HG03469 (cell line): ENCODE measurements around the gene ATOSB.

ENCODE experiments used
- ATAC-seq: cut with Tn5 transposase; IDR thresholded peaks from one replicate; pipeline ENCODE4 v1.9.1; 2021; ENCODE audit warnings: mild to moderate bottlenecking, moderate library complexity, moderate number of reproducible peaks; ENCODE audit not compliant: unreplicated experiment

ATOSB gene

DNA sequence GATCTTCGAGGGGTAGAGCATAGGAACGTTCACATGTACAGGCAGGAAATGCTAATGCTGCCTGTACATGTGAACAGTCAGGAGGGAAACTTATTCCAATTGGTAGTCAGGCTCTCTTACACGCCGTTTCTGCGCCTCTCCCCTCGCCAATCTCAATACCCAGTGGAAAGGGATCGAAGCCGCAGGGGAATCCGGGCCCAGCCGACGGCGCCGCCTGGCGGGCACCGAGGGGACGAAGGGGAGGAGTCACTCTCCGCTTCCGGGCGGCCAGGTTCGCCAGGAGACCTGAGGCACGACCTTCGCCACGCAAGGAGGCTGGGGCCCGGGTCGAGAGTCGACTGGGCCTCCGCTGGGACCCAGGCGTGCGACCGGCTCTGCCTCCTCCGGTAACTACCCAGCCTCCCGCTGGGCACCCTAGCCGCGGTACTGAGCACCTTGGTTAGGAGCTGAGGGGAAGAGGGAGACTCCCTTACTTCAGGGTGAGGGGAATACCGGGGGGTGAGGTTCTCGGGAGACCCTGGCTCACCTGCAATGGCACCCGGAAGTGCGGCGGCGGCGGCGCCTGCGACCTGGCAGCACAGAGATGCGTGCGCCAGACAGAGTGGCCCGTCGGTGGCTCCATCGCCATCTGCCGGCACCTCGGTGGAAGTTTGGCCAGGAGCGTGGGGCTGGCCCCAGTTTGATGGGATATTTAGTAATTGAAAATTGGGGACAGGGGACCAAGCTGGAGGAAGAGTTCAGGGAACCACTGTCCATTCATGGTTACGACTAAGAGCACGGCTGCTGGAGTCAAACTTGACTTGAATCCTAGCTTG lies 19.4 kb downstream of the ATOSB start, which contains the start of gene PIGO:
Gene PIGO, minus strand, starts transcription at position 557 of the 815 bp plus-strand sequence. CDS start 1,026 bp downstream, outside the sequence.
- peak; percentile 78 for ATAC-seq

DNA sequence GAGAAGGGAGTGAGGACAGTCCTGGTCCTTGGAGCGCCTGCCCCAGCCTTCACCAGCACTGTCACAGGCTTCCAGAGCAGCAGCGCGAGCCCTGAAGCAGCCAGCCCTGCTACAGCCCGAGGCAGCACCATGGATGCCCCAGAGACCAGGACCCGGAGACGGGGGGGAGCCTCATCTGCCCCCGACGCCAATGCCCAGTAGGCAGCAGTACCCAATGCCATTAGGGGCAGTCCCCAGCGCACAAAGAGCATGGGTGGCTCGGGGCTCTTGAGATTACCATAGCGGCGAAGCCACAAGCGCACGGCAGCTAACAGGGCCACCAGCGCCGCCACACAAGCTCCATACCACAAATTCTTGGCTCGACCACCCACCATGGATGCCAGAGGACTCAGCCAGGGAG lies 24.1 kb downstream of the ATOSB start:
- no peak for ATAC-seq

DNA sequence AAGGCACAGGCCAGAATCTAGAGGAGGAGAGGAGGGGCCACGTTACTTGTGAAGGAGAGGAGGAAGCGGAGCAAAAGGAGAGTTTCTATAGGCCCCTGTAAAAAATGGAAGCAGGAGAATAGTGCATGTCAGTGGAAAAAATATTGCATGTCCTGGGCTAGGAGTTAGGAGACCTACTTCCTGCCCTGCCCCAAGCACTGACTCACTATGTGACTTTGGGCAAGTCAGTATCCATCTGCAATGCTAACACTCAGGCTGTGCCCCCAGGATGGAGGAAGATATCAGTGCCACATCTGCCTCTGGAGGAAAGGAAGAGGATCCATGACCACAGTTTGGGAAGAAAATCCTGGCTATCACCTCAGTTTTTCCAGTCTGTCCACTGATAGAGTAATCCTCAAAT lies 26.2 kb downstream of the ATOSB start:
- ATAC-seq: no peak

DNA sequence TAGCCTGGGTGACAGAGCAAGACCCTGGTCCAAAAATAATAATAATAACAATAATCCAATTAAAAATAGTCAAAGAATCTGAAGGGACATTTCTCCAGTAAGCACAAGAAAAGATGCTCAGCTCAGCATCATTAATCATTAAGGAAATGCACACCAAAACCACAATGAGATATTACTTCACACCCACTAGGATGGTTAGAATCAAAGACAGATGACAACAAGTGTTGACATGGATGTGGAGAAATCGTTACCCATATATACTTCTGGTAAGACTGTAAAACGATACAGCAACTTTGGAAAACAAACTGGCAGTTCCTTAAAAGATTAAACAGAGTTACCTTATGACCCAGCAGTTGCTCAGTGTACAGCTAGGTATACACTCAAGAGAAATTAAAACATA lies 30.6 kb downstream of the ATOSB start:
- ATAC-seq: no peak

DNA sequence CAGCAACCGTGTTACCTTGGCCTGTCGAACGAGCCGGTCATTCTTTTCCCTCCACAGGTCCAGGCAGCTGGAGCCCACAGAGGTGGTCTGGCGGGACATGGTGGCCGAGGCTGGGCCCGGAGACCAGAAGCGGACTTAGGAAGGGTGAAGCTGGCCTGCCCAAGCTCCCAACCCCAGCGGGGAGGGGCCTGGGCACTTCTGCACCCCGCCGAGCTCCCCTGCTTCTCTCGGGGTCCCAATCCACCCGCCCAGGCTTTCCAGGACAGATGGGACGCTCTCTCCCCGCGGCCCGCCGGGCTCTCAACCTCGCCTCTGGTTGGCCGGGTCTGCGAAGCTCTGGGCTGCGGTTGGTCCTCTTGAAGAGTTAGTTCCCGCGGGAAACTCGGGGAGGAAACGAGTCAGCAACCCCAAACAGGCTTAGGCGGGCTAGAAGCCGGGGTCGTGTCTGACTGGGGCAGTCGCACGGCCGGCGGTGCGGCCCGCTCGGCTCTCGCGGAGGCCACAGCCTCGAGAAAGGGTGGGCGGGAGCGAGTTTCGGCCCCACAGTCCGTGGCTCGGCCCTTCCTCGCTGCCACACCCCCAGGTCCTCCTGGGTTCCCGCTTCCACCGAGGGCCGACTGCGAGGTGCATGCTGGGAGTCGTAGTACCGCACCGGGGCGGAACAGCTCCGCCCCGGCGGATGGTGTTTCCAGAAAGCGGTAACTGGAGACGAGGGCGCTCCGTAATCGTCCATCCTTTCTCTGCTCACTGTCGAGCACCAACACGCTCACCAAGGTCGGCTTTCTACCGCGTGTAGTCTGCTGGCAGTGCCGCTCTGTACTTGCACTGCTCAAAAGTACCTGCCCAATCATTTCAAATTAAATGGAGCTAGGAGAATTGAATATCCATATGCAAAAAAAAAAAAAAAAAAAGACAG lies 36.0 kb downstream of the ATOSB start, which contains the start of gene FANCG:
Gene FANCG, minus strand, starts transcription at position 517 of the 916 bp plus-strand sequence. Its CDS starts 418 bp downstream, at position 99.
- ATAC-seq: peak; percentile 81

DNA sequence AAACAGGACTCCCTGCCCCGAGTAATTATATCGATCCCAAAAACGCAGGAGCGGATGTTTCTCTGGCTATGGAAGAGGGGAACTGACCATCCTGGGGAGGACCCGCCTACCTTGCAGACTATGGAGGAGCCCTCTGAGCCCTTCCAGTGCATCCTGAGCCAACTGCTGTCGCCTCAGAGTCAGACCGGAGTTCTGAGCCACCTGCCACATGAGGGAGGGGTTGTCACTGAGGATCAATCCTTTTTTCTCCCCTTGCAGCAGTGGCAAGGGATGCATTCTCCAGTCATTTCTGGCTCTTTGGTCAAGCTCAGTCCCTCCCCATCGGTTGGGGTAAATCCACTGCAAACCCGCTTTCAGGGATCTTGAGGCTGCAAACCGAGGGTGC lies 36.6 kb downstream of the ATOSB start:
- no peak for ATAC-seq

DNA sequence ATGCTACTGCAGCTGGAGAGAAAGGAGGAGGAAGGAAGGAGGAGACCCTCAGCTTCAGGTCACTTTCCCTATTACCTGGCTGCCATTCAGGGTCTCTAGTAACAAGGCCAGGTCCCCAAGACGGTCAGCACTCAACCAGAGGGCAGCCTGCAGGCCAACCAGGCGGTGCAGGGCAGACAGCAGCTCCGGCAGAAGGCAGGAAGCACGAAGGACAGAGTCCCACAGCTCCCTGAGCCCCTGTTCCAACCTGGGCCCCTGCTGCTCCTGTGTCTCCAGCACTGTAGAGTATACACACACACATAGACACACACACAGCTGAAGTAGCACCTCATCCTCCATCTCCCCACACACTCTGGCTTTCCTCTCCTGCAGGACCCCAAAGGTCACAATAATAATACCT lies 37.6 kb downstream of the ATOSB start:
- no peak for ATAC-seq

DNA sequence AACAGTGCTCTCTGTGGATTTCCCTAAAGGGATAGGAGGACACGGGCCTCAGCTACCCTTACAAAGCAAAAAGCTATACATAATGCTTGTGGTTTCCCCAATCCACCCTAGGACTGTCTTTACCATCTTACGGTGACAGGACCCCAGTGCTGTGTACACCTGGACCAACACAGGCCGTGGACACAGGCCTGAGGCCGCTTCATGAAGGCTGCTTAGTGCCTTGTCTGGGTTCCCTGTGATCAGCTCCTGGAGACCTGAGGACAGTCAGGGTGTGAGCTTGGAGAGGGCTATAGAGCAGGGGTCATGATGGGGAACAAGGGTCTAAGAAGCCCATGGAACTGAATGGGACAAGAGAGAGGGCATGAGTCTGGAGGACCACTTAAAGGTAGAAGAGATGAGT lies 38.8 kb downstream of the ATOSB start:
- ATAC-seq: no peak

DNA sequence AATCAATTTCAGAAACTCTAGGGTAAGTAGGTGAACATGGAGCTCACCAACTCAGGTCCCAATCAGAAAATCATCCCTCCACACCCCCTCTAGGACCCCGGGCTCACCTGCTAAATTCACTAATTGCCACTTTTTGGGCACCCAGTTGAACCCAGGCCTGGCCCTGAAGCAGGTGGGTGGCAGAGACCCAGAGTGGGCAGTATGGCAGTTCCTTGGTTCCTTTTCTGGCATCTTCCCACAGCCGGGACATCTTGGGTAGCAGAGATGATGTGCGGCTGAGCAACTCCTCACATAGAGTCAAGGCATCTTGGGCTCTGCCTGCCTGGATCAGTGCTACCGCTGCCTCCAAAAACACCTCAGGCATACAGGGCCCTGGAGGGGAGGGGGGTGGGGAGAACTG lies 40.3 kb downstream of the ATOSB start:
- no peak for ATAC-seq

DNA sequence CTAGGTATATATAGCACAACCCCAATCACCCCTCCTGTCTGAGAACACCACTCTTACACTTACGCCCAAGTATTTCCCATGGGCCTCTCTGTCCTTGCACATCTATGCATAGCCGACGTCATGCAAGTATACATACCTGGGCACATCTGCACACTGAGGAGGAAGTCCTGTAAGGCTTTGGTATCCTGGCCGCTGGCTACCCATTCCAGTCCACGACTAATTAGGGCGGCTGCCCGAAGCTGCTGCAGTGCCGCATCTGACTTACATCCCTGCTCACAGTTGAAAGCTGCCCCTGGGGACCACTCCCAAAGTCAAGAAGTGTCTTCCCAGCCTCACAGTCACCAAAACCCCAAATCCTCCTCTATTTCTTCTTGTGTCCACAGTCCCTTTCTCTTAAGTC lies 40.9 kb downstream of the ATOSB start:
- no peak for ATAC-seq

DNA sequence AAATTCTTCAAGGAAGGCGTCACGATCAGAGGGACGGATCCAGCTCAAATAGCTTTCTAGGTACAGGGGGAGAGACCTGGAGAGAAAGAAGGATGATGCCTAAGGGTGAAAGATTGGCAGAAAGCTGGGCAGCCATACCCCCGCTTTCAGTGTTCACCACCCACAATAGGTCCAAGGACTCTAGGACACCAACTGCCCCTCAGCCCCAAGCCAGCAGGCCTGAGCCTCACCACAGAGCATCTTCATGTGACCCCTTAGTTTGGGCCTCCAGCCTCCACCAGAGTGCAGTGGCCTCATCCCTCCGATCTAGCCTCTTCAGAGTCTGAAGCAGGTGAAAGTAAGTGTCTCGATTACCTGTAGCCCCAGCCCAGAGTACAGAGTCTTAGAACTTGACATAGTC lies 41.5 kb downstream of the ATOSB start:
- no peak for ATAC-seq

DNA sequence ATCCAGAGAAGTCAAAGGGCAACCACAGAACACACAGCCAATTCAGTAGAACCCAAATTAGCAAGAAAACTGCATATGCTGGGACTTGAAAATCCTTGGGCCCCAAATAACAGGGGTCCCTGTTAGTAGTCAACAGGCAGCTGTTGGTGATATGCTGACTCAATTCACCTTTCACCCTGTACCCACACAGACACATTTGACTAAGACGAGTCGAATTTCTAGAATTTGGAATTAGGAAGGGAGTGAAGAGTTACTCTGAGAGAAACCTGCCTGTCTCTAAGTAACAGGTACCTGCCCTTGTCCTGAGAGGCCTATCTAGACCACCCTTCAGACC lies 42.4 kb downstream of the ATOSB start:
- no peak for ATAC-seq

DNA sequence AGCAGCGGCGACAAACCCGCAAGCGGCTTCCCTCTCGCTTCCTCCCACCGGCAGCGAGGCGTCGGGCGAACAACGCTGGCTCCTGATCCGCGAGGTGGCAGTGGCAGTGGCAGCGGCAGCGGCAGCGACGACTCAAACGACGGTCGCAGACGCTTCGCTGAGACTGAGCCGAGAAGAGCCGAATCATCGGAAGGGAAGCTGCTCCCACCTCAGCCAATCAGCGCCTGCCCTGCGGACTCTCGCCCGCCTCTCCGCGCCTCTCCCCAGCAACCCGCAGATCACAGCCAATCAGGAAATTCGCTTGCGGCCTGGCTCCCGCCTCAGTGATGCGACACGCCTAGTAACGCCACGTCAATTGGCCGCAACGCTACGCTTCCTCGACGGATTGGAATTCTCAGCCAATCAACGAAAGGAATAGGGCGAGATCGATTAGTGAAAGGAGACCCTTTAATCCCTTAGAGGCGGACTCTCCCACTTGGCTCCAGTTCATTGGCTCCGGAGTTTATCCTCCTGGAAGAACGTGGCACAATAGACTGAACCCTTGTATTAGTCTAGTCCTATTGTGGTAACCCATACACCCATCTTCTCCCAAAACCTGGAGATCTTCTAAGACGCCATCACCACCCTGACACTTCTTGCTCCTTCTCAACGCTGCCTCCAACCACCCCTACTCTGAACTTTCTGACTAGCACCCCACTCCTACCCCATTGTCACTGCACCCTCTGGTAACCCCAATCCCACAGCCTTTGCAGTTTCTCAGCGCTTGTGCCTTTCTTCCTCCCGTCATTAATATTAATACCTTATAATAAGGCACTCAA lies 43.0 kb downstream of the ATOSB start, which contains the start of gene VCP:
Gene VCP, minus strand, starts transcription at position 165 of the 818 bp plus-strand sequence. CDS start 272 bp downstream, outside the sequence.
- ATAC-seq: peak; percentile 72

DNA sequence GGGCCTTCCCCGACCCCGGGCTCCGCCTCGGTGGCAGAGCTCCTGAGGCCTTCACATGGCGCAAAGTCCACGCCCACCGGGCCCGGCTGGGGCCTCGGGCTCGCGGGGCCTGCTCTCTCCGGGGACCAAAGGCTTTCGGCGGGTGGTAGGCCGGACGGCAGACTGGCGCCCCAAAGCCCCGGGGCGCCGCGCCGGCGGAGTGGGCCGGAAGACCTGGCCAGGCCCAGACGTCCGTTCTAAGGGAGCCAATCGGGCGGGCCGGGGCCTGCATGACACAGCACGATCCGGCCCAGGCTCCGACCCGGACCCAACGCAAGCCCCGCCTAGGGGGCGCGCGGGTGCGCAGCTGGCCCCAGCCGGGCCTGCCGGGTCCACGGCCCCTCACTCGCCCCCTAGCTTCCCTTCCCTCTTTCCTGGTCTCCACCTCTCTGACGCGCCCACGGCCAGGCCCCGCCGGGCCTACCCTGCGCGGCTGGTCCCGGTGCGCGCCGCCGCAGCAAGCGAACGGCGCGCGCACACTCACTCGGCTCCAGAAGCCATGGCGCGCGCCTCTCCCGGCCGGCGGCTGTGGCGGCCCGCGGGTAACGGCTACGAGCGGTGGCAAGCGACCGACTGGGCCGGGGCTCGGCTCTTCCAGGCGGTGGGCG lies 43.7 kb downstream of the ATOSB start:
- peak; percentile 34 for ATAC-seq

DNA sequence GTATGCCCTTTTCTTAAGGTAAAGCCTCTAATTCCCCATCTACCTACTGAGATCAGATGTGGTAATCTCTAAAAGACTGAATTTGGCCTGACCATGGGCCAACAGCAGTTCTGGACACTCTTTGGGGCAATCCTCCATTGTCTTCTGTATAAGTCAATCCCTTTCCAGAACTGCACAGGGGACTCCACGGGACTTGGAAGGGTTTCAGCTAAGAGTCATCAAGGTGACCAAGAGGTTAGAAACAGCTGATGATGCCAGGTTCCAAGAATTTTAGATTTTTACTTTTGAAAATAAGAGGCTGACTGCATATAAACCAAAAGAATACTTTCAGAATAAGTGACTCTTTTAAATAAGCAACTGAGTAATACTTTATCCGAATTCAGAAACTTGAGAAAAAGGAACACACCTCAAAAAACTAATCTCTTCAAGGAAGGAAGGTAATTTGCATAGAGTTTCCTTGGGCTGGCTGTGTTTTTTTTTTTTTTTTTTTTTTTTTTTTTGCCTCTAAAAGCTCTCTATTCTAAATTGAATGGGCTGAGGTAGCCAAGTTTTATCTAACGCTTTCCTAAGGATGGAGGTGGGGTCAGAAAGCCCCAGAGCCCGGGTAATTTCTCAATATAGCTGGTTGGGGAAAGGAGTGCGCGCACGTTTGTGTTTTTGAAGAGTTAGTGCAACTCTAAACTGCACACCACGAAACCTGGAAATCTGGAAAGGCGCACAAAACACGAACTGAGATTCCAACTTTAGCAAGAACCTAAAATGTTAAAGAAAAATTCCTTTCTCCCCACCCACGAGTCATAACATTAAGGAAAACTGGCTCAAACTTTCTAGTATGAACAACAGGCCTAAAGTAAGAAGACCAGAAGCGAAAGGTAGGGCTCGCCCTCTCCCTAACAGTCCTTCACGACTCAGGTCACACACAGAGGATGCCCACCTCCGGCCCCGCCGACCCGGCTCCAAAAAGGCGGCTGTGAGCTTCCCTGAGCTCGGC lies 44.5 kb downstream of the ATOSB start:
- ATAC-seq: no peak

DNA sequence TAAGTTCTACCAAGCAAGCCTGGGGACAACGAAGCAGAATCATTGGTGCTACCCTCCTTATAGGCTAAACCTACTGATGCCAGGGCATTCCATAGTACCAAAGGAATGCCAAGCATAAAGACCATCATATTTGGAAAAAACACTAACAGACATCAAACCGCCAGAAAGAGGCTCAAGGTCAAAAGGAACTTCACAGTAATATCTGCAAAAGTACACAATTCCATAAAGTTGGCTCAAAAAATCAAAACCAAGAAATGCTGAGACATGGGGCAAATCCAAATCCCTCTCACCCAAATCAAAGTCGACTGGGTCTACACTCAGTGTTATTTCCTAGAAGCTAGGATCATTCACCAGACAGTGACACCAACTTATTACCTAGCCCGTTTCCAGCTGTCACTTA lies 46.6 kb downstream of the ATOSB start:
- no peak for ATAC-seq

DNA sequence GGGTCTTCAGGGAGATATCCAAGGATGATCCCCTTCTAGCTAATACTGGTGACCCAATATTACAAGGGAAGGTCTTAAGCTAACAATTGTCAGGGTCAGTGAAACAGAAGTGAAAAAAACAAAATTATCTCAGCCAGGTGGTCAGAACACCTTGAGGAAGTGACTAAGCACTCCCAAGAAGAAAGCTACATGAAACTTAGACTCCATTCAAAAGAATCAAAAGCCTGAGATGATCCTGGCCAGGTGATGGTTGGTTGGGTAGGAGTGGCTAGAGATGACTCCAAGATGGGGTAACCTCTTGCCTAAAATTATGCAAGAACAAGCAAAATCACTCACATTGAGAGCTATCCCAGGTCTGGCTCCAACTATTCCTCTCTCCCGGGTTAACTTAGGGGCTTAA lies 48.6 kb downstream of the ATOSB start:
- ATAC-seq: no peak

DNA sequence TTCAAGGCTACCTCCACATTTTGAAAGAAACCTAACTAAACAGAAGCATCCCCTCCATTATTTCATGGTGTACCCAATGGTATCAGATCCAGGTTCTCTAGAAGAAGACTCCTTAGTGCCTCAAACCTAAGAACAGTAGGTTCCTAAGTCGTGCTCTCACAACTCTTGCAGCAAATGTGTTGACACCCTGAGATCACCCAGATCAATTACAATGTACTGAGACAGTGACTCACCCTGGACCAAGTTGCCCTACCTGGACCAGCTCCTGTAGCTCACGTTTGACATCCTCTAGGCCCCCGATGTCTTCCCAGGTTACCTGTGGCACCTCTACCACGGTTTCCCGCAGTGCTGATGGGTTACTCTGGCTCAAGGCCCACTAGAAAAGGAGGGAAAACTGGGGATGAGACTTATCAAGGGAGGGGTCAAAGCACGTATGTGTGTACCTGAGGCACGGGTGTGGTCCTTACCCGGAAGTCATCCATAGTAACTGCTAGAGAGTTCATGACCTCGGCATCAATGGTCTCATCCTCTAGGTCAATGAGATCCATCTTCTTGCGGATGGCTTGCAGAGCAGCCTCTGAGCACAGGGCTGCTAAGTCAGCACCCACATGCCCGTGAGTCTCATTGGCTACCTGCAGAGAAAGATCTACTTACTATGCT lies 55.0 kb downstream of the ATOSB start:
- ATAC-seq: no peak

DNA sequence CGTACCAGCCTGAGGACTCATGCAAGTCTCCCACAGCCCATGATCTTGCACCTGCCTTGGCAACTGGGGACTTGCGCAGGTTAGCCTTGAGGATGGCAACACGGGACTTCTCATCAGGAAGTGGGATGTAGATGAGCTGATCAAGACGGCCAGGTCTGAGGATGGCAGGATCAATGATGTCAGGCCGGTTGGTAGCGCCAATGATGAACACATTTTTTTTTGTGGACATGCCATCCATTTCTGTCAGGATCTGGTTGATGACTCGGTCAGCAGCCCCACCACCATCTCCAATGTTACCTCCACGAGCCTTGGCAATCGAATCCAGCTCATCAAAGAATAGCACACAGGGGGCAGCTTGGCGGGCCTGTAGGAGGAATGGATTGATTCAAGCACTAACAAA lies 56.2 kb downstream of the ATOSB start:
- no peak for ATAC-seq
